Measurements from ENCODE around the gene FADS1.
A peak's percentile ranks its signal among the peaks of the same experiment; 100 is the strongest.

The FADS1 gene

GRCh38 chr11:61776561-61777075, 40.2 kb downstream of the FADS1 start:
- DNase-seq (ENCODE audit: low spot score): peak; percentile 69

- no peak for DNase-seq (ENCODE audit: low spot score)
Measured at GRCh38 chr11:61775606-61776554, 40.9 kb downstream of the FADS1 start.

GRCh38 chr11:61775106-61775505, 41.7 kb downstream of the FADS1 start:
- no peak for DNase-seq (ENCODE audit: low spot score)

- no peak for DNase-seq (ENCODE audit: low spot score)
Measured at GRCh38 chr11:61774411-61774810, 42.4 kb downstream of the FADS1 start.

- DNase-seq (ENCODE audit: low spot score): no peak
Measured at GRCh38 chr11:61773809-61774208, 43.0 kb downstream of the FADS1 start.

GRCh38 chr11:61773356-61773755, 43.4 kb downstream of the FADS1 start:
- DNase-seq (ENCODE audit: low spot score): no peak

GRCh38 chr11:61771985-61772455, 44.8 kb downstream of the FADS1 start:
- no peak for DNase-seq (ENCODE audit: low spot score)

- DNase-seq (ENCODE audit: low spot score): no peak
Measured at GRCh38 chr11:61771195-61771894, 45.5 kb downstream of the FADS1 start.

GRCh38 chr11:61769946-61770683, 46.7 kb downstream of the FADS1 start:
- no peak for DNase-seq (ENCODE audit: low spot score)

- peak; percentile 59 for DNase-seq (ENCODE audit: low spot score)
Measured at GRCh38 chr11:61769169-61769920, 47.5 kb downstream of the FADS1 start.

- DNase-seq (ENCODE audit: low spot score): no peak
Measured at GRCh38 chr11:61768376-61769076, 48.3 kb downstream of the FADS1 start.

GRCh38 chr11:61766353-61766841, 50.4 kb downstream of the FADS1 start:
- no peak for DNase-seq (ENCODE audit: low spot score)

GRCh38 chr11:61765550-61766253, 51.1 kb downstream of the FADS1 start:
- no peak for DNase-seq (ENCODE audit: low spot score)

GRCh38 chr11:61764606-61765260, 52.1 kb downstream of the FADS1 start:
- DNase-seq (ENCODE audit: low spot score): no peak

GRCh38 chr11:61763930-61764605, 52.7 kb downstream of the FADS1 start:
- DNase-seq (ENCODE audit: low spot score): no peak

- DNase-seq (ENCODE audit: low spot score): no peak
Measured at GRCh38 chr11:61762798-61763197, 54.0 kb downstream of the FADS1 start.

GRCh38 chr11:61762223-61762615, 54.6 kb downstream of the FADS1 start:
- DNase-seq (ENCODE audit: low spot score): no peak

GRCh38 chr11:61761440-61762222, 55.2 kb downstream of the FADS1 start:
- DNase-seq (ENCODE audit: low spot score): no peak

Data from ecto neural progenitor cell (in vitro differentiated cells).